ENCODE results near the gene CDKAL1.

Gene CDKAL1

GRCh38 chr6:21074484-21074883 is 540.2 kb downstream of the CDKAL1 start:
- DNase-seq (ENCODE audit: low spot score) = no peak
- in situ Hi-C loops (cut with MboI; ENCODE audit: low pct_unique_long_range_greater_than_20kb, low sequenced_read_pairs, unreplicated experiment) = no loop called here
- TF ChIP-seq, protein P1, sequence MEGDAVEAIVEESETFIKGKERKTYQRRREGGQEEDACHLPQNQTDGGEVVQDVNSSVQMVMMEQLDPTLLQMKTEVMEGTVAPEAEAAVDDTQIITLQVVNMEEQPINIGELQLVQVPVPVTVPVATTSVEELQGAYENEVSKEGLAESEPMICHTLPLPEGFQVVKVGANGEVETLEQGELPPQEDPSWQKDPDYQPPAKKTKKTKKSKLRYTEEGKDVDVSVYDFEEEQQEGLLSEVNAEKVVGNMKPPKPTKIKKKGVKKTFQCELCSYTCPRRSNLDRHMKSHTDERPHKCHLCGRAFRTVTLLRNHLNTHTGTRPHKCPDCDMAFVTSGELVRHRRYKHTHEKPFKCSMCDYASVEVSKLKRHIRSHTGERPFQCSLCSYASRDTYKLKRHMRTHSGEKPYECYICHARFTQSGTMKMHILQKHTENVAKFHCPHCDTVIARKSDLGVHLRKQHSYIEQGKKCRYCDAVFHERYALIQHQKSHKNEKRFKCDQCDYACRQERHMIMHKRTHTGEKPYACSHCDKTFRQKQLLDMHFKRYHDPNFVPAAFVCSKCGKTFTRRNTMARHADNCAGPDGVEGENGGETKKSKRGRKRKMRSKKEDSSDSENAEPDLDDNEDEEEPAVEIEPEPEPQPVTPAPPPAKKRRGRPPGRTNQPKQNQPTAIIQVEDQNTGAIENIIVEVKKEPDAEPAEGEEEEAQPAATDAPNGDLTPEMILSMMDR (IDR thresholded peaks at IDR 0.05; ENCODE audit: extremely low read depth, insufficient read depth, missing control alignments) = no peak

- DNase-seq (ENCODE audit: low spot score) = no peak
- TF ChIP-seq, protein P1 (IDR thresholded peaks at IDR 0.05; ENCODE audit: extremely low read depth, insufficient read depth, missing control alignments) = no peak
- in situ Hi-C loops (cut with MboI; ENCODE audit: low pct_unique_long_range_greater_than_20kb, low sequenced_read_pairs, unreplicated experiment) = no loop called here
These were observed 541.7 kb downstream of the CDKAL1 start for GRCh38 chr6:21075986-21076385.

- DNase-seq (ENCODE audit: low spot score) = no peak
- TF ChIP-seq, protein P1 (IDR thresholded peaks at IDR 0.05; ENCODE audit: extremely low read depth, insufficient read depth, missing control alignments) = no peak
- in situ Hi-C loops (cut with MboI; ENCODE audit: low pct_unique_long_range_greater_than_20kb, low sequenced_read_pairs, unreplicated experiment) = no loop called here
These were observed 544.2 kb downstream of the CDKAL1 start for GRCh38 chr6:21078497-21078896.

DNA sequence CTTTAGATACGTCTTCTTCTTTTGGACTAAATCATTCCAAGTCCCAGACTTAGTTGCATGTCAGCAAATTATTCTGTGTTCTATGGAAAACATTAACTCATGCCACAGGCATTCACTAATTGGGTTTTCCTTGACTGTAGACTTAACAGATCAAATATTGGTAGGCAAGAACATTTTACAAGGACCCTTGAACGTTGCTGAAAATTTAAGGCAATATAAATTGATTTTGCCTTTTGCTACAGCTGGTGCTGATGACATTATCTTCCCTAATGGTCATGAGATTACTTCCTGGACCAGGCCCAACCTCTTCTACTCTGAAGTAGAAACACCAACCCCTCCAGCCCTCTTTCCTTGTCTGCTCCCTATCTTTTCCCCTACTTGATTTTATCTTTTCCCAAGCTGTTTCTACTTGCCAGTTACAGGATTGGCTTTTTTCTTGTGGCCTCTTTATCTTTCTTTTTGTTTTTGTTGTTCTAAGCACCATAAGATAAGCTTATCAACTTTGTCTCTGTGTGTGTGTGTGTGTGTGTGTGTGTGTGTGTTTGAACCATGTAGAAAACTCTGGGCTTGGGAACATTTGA is 545.3 kb downstream of the CDKAL1 start:
- DNase-seq (ENCODE audit: low spot score) = no peak
- TF ChIP-seq, protein P1 (IDR thresholded peaks at IDR 0.05; ENCODE audit: extremely low read depth, insufficient read depth, missing control alignments) = no peak
- in situ Hi-C loops (cut with MboI; ENCODE audit: low pct_unique_long_range_greater_than_20kb, low sequenced_read_pairs, unreplicated experiment) = no loop called here

DNA sequence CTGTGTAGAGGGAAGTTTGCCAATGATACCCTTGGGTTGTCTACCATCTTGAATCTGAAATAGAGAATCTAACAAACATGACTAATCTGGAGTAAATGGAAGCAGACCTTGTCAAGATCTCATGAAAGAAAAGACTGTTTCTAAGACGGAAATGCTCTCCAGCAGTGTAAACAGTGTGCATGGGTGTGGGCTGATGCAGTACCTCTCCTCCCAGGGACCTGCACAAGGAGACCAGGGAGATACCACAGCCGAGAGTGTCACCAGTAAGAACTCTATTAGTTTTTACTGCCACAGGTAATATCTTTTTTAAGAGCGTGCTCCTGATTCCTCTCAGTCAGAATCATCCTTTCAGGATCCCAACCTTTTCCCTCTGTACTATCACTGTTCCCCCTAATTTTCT is 546.0 kb downstream of the CDKAL1 start:
- DNase-seq (ENCODE audit: low spot score) = no peak
- in situ Hi-C loops (cut with MboI; ENCODE audit: low pct_unique_long_range_greater_than_20kb, low sequenced_read_pairs, unreplicated experiment) = no loop called here
- TF ChIP-seq, protein P1 (IDR thresholded peaks at IDR 0.05; ENCODE audit: extremely low read depth, insufficient read depth, missing control alignments) = no peak

GRCh38 chr6:21082091-21082490 is 547.8 kb downstream of the CDKAL1 start:
- no peak for DNase-seq (ENCODE audit: low spot score)
- in situ Hi-C loops (cut with MboI; ENCODE audit: low pct_unique_long_range_greater_than_20kb, low sequenced_read_pairs, unreplicated experiment) = no loop called here
- TF ChIP-seq, protein P1 (IDR thresholded peaks at IDR 0.05; ENCODE audit: extremely low read depth, insufficient read depth, missing control alignments) = no peak
